H9 (cell line): ENCODE results near the gene PDXK. TPM values are rescaled to one million over a fixed set of nuclear protein-coding genes. Genes with fewer than 3 reads are reported as not detected.

ENCODE experiments used
- DNase-seq: peaks from one replicate; pipeline ENCODE4 v3.0.0-alpha.2; 2017
- H2AFZ ChIP-seq: one replicate; pipeline ENCODE4 v1.6.1; 2013; ENCODE audit warnings: mild to moderate bottlenecking, low read length, control low read depth, moderate library complexity
- H2AK5ac ChIP-seq: 2 replicates; pipeline ENCODE4 v1.6.1; 2013; ENCODE audit warnings: low read length, control low read depth, mixed read lengths; ENCODE audit not compliant: insufficient read length
- H2BK120ac ChIP-seq: one replicate; pipeline ENCODE4 v1.6.1; 2013; ENCODE audit warnings: low read depth, mild to moderate bottlenecking, low read length, control low read depth, inconsistent platforms; ENCODE audit not compliant: poor library complexity, severe bottlenecking
- H2BK12ac ChIP-seq: 2 replicates; pipeline ENCODE4 v1.6.1; 2013; ENCODE audit warnings: low read length, control low read depth, mixed read lengths, low read depth; ENCODE audit not compliant: insufficient read length
- H2BK15ac ChIP-seq: 2 replicates; pipeline ENCODE4 v1.6.1; 2013; ENCODE audit warnings: low read depth, low read length, control low read depth
- H2BK20ac ChIP-seq: one replicate; pipeline ENCODE4 v1.6.1; 2013; ENCODE audit warnings: low read depth, mild to moderate bottlenecking, low read length, control low read depth, inconsistent platforms; ENCODE audit not compliant: poor library complexity, severe bottlenecking
- H2BK5ac ChIP-seq: 2 replicates; pipeline ENCODE4 v1.6.1; 2013; ENCODE audit warnings: low read length, control low read depth, mixed read lengths; ENCODE audit not compliant: insufficient read length
- H3K14ac ChIP-seq: 2 replicates; pipeline ENCODE4 v1.6.1; 2013; ENCODE audit warnings: low read length, control low read depth; ENCODE audit not compliant: insufficient read depth
- H3K18ac ChIP-seq: 2 replicates; pipeline ENCODE4 v1.6.1; 2013; ENCODE audit warnings: low read depth, mild to moderate bottlenecking, mixed read lengths, low read length, control low read depth; ENCODE audit not compliant: insufficient read length
- H3K23ac ChIP-seq: 2 replicates; pipeline ENCODE4 v1.6.1; 2013; ENCODE audit warnings: low read length, control low read depth, mixed read lengths, low read depth; ENCODE audit not compliant: insufficient read length
- H3K23me2 ChIP-seq: 2 replicates; pipeline ENCODE4 v1.6.1; 2013; ENCODE audit warnings: low read depth, mild to moderate bottlenecking, mixed read lengths, low read length, control low read depth; ENCODE audit not compliant: insufficient read length, poor library complexity, severe bottlenecking
- H3K27ac ChIP-seq: 2 replicates; pipeline ENCODE4 v1.5.1; 2013; ENCODE audit warnings: low read length, control low read depth, mixed read lengths, low read depth; ENCODE audit not compliant: insufficient read length
- H3K27me3 ChIP-seq: 2 replicates; pipeline ENCODE4 v1.6.1; 2013; ENCODE audit warnings: low read length, control low read depth, inconsistent platforms; ENCODE audit not compliant: insufficient read depth
- H3K4ac ChIP-seq: 2 replicates; pipeline ENCODE4 v1.6.1; 2013; ENCODE audit warnings: low read depth, mild to moderate bottlenecking, control low read depth, inconsistent platforms, low read length, moderate library complexity
- H3K4me1 ChIP-seq: 2 replicates; pipeline ENCODE4 v1.6.1; 2013; ENCODE audit warnings: low read length, control low read depth, inconsistent platforms; ENCODE audit not compliant: insufficient read depth
- H3K4me2 ChIP-seq: 2 replicates; pipeline ENCODE4 v1.6.1; 2013; ENCODE audit warnings: low read length, control low read depth, mixed read lengths; ENCODE audit not compliant: insufficient read length, insufficient read depth
- H3K56ac ChIP-seq: 2 replicates; pipeline ENCODE4 v1.6.1; 2013; ENCODE audit warnings: low read depth, mild to moderate bottlenecking, mixed read lengths, low read length, control low read depth; ENCODE audit not compliant: insufficient read length
- H3K79me1 ChIP-seq: 2 replicates; pipeline ENCODE4 v1.6.1; 2013; ENCODE audit warnings: low read depth, mild to moderate bottlenecking, moderate library complexity, low read length, control low read depth, inconsistent platforms; ENCODE audit not compliant: insufficient read depth, poor library complexity, severe bottlenecking
- H3K79me2 ChIP-seq: 2 replicates; pipeline ENCODE4 v1.6.1; 2013; ENCODE audit warnings: low read length, control low read depth, inconsistent platforms; ENCODE audit not compliant: insufficient read depth
- H3K9ac ChIP-seq: 2 replicates; pipeline ENCODE4 v1.6.1; 2013; ENCODE audit warnings: low read length, control low read depth, mixed read lengths; ENCODE audit not compliant: insufficient read length; ENCODE audit errors: extremely low read depth
- H3K9me3 ChIP-seq: one replicate; pipeline ENCODE4 v1.6.1; 2013; ENCODE audit warnings: low read depth, low read length, inconsistent platforms; ENCODE audit not compliant: control insufficient read depth
- H3T11ph ChIP-seq: one replicate; pipeline ENCODE4 v1.6.1; 2013; ENCODE audit warnings: mild to moderate bottlenecking, low read length, control low read depth, inconsistent platforms
- H4K20me1 ChIP-seq: one replicate; pipeline ENCODE4 v1.6.1; 2013; ENCODE audit not compliant: control insufficient read depth, insufficient read length, insufficient read depth
- H4K5ac ChIP-seq: 2 replicates; pipeline ENCODE4 v1.6.1; 2013; ENCODE audit warnings: low read depth, mild to moderate bottlenecking, mixed read lengths, low read length, control low read depth; ENCODE audit not compliant: insufficient read length
- H4K8ac ChIP-seq: replicated peaks from 2 replicates; pipeline ENCODE4 v1.6.1; 2013; ENCODE audit warnings: low read length, control low read depth, mixed read lengths, low read depth; ENCODE audit not compliant: insufficient read length
- H4K91ac ChIP-seq: 2 replicates; pipeline ENCODE4 v1.6.1; 2013; ENCODE audit warnings: low read depth, mild to moderate bottlenecking, moderate library complexity, mixed read lengths, low read length, control low read depth; ENCODE audit not compliant: insufficient read length
- H3K27ac Mint-ChIP-seq, 3 experiments: 2 replicates in 2 of 3; 3 replicates in 1 of 3; pipeline ENCODE4 v1.8.0; 2020 to 2021; ENCODE audit warnings: mixed read lengths in 3 of 3, mild to moderate bottlenecking in 1 of 3, moderate library complexity in 1 of 3
- H3K27me3 Mint-ChIP-seq: 2 replicates; pipeline ENCODE4 v1.8.0; 2021; ENCODE audit warnings: low read depth, mild to moderate bottlenecking, moderate library complexity, mixed read lengths
- H3K36me3 Mint-ChIP-seq, 3 experiments: 2 replicates in 2 of 3; 3 replicates in 1 of 3; pipeline ENCODE4 v1.8.0; 2020 to 2021; ENCODE audit warnings: low read depth in 3 of 3, mixed read lengths in 3 of 3; ENCODE audit not compliant: insufficient read depth in 1 of 3
- H3K4me1 Mint-ChIP-seq, 2 experiments: 2 replicates each; pipeline ENCODE4 v1.8.0; 2020; ENCODE audit warnings: mixed read lengths in 2 of 2
- H3K4me3 Mint-ChIP-seq, 2 experiments: 2 replicates in 1 of 2; 3 replicates in 1 of 2; pipeline ENCODE4 v1.8.0; 2020 to 2021; ENCODE audit warnings: mild to moderate bottlenecking in 2 of 2, mixed read lengths in 2 of 2, moderate library complexity in 1 of 2
- H3K9me3 Mint-ChIP-seq, 2 experiments: 2 replicates in 1 of 2; 3 replicates in 1 of 2; pipeline ENCODE4 v1.8.0; 2020; ENCODE audit warnings: mild to moderate bottlenecking in 2 of 2, mixed read lengths in 2 of 2, moderate library complexity in 1 of 2
- WGBS: extraction: QIAGEN DNeasy Blood & Tissue Kit; methylation state at CpG from one replicate; pipeline ENCODE4 v1.1.7; 2013; ENCODE audit warnings: missing lambda C conversion rate, low lambda C conversion rate, mixed read lengths; ENCODE audit not compliant: insufficient read length; ENCODE audit errors: extremely low coverage; 5-methylcytosine and 5-hydroxymethylcytosine counted together
- total RNA-seq: library from RNA; stranded (reverse); gene quantifications from 2 replicates; pipeline ENCODE4 v1.2.1, GENCODE V29; 2021
- TF ChIP-seq, protein P1 (sequence below): fragments of 200-600 bp; sonication (generic); conservative IDR thresholded peaks from 3 replicates; pipeline ENCODE4 v1.8.0; 2021; ENCODE audit warnings: antibody characterized with exemption, mild to moderate bottlenecking

The PDXK gene
- total RNA-seq, 1 experiment from 2014 or later: 109 TPM

- H3K27me3 ChIP-seq: no peaks in the 10 kb centered on the region
- H3K9ac ChIP-seq: peak within 1 kb of the TSS; percentile 88
- no peak within 1 kb of the TSS for H3K23ac ChIP-seq
- H2BK120ac ChIP-seq: no peak within 1 kb of the TSS
- no peak within 1 kb of the TSS for H2BK12ac ChIP-seq
- Mint-ChIP-seq H3K4me1 (peaks cover 3 to 11% of the 10 kb centered on the region in 2 experiments), H3K36me3 (peaks cover 28 to 44% (median 38%) of the 10 kb centered on the region in 3 experiments), H3K9me3 (peaks cover 3% of the 10 kb centered on the region in 2 experiments; a peak in 3 of 5 replicates), H3K27me3 (peaks cover 2% of the 10 kb centered on the region; the same call in 1 of the 2 replicates), H3K27ac (peak within 1 kb of the TSS; percentile 62 to 98 (median 93); a peak in 5 of 7 replicates), H3K4me3 (peak within 1 kb of the TSS; percentile 97 to 99)
- no peaks in the 10 kb centered on the region for H3K9me3 ChIP-seq
- no peak within 1 kb of the TSS for H2BK5ac ChIP-seq
- H3K4me2 ChIP-seq: peak within 1 kb of the TSS; percentile 93
- peaks cover 9% of the 10 kb centered on the region for H3K23me2 ChIP-seq
- no peaks in the 10 kb centered on the region for H4K20me1 ChIP-seq
- H2BK15ac ChIP-seq: no peak within 1 kb of the TSS
- H3K18ac ChIP-seq: peak within 1 kb of the TSS; percentile 93
- H4K5ac ChIP-seq: no peak within 1 kb of the TSS
- no peak within 1 kb of the TSS for H3K27ac ChIP-seq
- no CpG with 5 or more reads among the region's 83 CpGs for WGBS
- H3K56ac ChIP-seq: no peak within 1 kb of the TSS
- peaks cover 14% of the 10 kb centered on the region; the same call in 1 of the 2 replicates for H3K79me2 ChIP-seq
- no peak within 1 kb of the TSS for H3K4ac ChIP-seq
- DNase-seq: peak; percentile 91
- no peak within 1 kb of the TSS for H4K91ac ChIP-seq
- H3K4me1 ChIP-seq: no peaks in the 10 kb centered on the region
- no peak within 1 kb of the TSS for H2AK5ac ChIP-seq
- H4K8ac ChIP-seq: no peak within 1 kb of the TSS
- H2BK20ac ChIP-seq: no peak within 1 kb of the TSS
- peak within 1 kb of the TSS; percentile 95 for H3K14ac ChIP-seq
- TF ChIP-seq, protein P1, sequence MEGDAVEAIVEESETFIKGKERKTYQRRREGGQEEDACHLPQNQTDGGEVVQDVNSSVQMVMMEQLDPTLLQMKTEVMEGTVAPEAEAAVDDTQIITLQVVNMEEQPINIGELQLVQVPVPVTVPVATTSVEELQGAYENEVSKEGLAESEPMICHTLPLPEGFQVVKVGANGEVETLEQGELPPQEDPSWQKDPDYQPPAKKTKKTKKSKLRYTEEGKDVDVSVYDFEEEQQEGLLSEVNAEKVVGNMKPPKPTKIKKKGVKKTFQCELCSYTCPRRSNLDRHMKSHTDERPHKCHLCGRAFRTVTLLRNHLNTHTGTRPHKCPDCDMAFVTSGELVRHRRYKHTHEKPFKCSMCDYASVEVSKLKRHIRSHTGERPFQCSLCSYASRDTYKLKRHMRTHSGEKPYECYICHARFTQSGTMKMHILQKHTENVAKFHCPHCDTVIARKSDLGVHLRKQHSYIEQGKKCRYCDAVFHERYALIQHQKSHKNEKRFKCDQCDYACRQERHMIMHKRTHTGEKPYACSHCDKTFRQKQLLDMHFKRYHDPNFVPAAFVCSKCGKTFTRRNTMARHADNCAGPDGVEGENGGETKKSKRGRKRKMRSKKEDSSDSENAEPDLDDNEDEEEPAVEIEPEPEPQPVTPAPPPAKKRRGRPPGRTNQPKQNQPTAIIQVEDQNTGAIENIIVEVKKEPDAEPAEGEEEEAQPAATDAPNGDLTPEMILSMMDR: peak; percentile 98
- peak within 1 kb of the TSS; percentile 79 for H2AFZ ChIP-seq
- H3K79me1 ChIP-seq: peaks cover 4% of the 10 kb centered on the region
- H3T11ph ChIP-seq: no peak within 1 kb of the TSS
These were observed 70.5 kb downstream of the PDXK start, which contains the start of gene RRP1 for GRCh38 chr21:43789276-43790009. RRP1 (plus strand) TSS chr21:43789577; CDS start chr21:43789630, 53 bp downstream.
